ENCODE results near the gene MGAT1. TPM values are rescaled to one million over a fixed set of nuclear protein-coding genes. Genes with fewer than 3 reads are reported as not detected.

Gene MGAT1
- total and polyA plus RNA-seq, 2 experiments from 2014 or later, result 23.7 to 81.4 TPM

DNA sequence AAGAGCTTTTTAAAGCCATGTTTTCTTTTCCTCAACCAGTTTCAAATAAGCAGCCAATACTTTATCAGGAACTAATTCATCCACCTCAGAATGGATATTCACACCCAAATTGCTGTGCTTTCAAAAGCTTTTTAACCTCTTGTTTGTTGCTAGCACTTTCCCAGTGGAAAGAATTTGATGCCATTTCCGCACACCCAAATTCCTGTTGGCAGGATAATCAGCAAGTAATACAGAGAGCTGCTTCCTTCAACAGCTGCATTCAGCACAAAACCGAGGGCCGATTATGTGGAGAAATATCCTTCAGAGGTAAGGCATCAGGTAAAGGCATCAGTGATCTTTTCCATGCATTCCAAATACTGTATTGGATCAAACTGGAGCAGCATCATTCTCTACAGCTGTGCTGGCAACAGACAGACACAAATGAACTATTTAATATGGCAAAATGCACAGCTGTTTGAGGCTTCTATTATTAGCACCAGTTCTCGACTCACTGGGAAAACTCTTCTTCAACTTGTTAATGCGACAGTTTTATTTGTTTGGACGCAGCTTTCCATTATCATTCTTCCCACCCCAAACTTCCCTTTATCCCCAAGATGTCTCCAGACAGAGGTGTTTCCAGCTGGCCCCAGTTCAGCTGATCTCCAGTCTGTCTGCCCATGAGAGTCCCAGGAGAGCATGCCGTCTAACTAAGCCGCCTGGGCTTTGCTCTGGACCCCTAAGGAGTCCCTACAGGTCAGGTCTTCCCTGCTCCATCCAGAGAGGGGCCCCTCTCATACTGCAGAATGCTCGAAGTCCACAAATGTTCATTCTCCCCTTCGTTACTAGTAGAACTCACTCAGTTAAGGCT, 22.2 kb upstream of the MGAT1 start (continued):
- TF ChIP-seq, protein P1, sequence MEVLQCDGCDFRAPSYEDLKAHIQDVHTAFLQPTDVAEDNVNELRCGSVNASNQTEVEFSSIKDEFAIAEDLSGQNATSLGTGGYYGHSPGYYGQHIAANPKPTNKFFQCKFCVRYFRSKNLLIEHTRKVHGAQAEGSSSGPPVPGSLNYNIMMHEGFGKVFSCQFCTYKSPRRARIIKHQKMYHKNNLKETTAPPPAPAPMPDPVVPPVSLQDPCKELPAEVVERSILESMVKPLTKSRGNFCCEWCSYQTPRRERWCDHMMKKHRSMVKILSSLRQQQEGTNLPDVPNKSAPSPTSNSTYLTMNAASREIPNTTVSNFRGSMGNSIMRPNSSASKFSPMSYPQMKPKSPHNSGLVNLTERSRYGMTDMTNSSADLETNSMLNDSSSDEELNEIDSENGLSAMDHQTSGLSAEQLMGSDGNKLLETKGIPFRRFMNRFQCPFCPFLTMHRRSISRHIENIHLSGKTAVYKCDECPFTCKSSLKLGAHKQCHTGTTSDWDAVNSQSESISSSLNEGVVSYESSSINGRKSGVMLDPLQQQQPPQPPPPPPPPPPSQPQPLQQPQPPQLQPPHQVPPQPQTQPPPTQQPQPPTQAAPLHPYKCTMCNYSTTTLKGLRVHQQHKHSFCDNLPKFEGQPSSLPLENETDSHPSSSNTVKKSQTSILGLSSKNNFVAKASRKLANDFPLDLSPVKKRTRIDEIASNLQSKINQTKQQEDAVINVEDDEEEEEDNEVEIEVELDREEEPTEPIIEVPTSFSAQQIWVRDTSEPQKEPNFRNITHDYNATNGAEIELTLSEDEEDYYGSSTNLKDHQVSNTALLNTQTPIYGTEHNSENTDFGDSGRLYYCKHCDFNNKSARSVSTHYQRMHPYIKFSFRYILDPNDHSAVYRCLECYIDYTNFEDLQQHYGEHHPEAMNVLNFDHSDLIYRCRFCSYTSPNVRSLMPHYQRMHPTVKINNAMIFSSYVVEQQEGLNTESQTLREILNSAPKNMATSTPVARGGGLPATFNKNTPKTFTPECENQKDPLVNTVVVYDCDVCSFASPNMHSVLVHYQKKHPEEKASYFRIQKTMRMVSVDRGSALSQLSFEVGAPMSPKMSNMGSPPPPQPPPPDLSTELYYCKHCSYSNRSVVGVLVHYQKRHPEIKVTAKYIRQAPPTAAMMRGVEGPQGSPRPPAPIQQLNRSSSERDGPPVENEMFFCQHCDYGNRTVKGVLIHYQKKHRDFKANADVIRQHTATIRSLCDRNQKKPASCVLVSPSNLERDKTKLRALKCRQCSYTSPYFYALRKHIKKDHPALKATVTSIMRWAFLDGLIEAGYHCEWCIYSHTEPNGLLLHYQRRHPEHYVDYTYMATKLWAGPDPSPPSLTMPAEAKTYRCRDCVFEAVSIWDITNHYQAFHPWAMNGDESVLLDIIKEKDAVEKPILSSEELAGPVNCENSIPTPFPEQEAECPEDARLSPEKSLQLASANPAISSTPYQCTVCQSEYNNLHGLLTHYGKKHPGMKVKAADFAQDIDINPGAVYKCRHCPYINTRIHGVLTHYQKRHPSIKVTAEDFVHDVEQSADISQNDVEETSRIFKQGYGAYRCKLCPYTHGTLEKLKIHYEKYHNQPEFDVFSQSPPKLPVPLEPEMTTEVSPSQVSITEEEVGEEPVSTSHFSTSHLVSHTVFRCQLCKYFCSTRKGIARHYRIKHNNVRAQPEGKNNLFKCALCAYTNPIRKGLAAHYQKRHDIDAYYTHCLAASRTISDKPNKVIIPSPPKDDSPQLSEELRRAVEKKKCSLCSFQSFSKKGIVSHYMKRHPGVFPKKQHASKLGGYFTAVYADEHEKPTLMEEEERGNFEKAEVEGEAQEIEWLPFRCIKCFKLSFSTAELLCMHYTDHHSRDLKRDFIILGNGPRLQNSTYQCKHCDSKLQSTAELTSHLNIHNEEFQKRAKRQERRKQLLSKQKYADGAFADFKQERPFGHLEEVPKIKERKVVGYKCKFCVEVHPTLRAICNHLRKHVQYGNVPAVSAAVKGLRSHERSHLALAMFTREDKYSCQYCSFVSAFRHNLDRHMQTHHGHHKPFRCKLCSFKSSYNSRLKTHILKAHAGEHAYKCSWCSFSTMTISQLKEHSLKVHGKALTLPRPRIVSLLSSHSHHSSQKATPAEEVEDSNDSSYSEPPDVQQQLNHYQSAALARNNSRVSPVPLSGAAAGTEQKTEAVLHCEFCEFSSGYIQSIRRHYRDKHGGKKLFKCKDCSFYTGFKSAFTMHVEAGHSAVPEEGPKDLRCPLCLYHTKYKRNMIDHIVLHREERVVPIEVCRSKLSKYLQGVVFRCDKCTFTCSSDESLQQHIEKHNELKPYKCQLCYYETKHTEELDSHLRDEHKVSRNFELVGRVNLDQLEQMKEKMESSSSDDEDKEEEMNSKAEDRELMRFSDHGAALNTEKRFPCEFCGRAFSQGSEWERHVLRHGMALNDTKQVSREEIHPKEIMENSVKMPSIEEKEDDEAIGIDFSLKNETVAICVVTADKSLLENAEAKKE (CRISPR knock-in tag; IDR thresholded peaks at IDR 0.05), result no peak
- TF ChIP-seq CREB1 (CRISPR knock-in tag; IDR thresholded peaks at IDR 0.05; ENCODE audit: low read depth), result no peak
- TF ChIP-seq, protein P2, sequence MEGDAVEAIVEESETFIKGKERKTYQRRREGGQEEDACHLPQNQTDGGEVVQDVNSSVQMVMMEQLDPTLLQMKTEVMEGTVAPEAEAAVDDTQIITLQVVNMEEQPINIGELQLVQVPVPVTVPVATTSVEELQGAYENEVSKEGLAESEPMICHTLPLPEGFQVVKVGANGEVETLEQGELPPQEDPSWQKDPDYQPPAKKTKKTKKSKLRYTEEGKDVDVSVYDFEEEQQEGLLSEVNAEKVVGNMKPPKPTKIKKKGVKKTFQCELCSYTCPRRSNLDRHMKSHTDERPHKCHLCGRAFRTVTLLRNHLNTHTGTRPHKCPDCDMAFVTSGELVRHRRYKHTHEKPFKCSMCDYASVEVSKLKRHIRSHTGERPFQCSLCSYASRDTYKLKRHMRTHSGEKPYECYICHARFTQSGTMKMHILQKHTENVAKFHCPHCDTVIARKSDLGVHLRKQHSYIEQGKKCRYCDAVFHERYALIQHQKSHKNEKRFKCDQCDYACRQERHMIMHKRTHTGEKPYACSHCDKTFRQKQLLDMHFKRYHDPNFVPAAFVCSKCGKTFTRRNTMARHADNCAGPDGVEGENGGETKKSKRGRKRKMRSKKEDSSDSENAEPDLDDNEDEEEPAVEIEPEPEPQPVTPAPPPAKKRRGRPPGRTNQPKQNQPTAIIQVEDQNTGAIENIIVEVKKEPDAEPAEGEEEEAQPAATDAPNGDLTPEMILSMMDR (conservative IDR thresholded peaks at IDR 0.05; ENCODE audit: low read depth in 2 of 2), result no peak
- no peak for TF ChIP-seq EZH2phosphoT487 (IDR thresholded peaks at IDR 0.05; ENCODE audit: unreplicated experiment)
- TF ChIP-seq, protein P3, sequence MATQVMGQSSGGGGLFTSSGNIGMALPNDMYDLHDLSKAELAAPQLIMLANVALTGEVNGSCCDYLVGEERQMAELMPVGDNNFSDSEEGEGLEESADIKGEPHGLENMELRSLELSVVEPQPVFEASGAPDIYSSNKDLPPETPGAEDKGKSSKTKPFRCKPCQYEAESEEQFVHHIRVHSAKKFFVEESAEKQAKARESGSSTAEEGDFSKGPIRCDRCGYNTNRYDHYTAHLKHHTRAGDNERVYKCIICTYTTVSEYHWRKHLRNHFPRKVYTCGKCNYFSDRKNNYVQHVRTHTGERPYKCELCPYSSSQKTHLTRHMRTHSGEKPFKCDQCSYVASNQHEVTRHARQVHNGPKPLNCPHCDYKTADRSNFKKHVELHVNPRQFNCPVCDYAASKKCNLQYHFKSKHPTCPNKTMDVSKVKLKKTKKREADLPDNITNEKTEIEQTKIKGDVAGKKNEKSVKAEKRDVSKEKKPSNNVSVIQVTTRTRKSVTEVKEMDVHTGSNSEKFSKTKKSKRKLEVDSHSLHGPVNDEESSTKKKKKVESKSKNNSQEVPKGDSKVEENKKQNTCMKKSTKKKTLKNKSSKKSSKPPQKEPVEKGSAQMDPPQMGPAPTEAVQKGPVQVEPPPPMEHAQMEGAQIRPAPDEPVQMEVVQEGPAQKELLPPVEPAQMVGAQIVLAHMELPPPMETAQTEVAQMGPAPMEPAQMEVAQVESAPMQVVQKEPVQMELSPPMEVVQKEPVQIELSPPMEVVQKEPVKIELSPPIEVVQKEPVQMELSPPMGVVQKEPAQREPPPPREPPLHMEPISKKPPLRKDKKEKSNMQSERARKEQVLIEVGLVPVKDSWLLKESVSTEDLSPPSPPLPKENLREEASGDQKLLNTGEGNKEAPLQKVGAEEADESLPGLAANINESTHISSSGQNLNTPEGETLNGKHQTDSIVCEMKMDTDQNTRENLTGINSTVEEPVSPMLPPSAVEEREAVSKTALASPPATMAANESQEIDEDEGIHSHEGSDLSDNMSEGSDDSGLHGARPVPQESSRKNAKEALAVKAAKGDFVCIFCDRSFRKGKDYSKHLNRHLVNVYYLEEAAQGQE (IDR thresholded peaks at IDR 0.05; ENCODE audit: unreplicated experiment), result no peak
